Measurements from ENCODE around the gene DUSP8.

The DUSP8 gene

GRCh38 chr11:1532014-1532586 lies 40.0 kb downstream of the DUSP8 start:
- DNase-seq (ENCODE audit: low read depth): no peak

GRCh38 chr11:1531449-1532013 lies 40.5 kb downstream of the DUSP8 start:
- DNase-seq (ENCODE audit: low read depth): peak; percentile 12

GRCh38 chr11:1530686-1531448 lies 41.2 kb downstream of the DUSP8 start:
- DNase-seq (ENCODE audit: low read depth): no peak

- no peak for DNase-seq (ENCODE audit: low read depth)
These were observed 42.3 kb downstream of the DUSP8 start for GRCh38 chr11:1529774-1530173.

- no peak for DNase-seq (ENCODE audit: low read depth)
These were observed 42.8 kb downstream of the DUSP8 start for GRCh38 chr11:1529286-1529685.

GRCh38 chr11:1528710-1529109 lies 43.4 kb downstream of the DUSP8 start:
- DNase-seq (ENCODE audit: low read depth): no peak

- no peak for DNase-seq (ENCODE audit: low read depth)
These were observed 45.3 kb downstream of the DUSP8 start for GRCh38 chr11:1526785-1527184.

GRCh38 chr11:1523779-1524178 lies 48.3 kb downstream of the DUSP8 start:
- no peak for DNase-seq (ENCODE audit: low read depth)

- no peak for DNase-seq (ENCODE audit: low read depth)
These were observed 49.0 kb downstream of the DUSP8 start for GRCh38 chr11:1523077-1523476.

GRCh38 chr11:1522081-1522424 lies 50.0 kb downstream of the DUSP8 start:
- no peak for DNase-seq (ENCODE audit: low read depth)

GRCh38 chr11:1521382-1522080 lies 50.5 kb downstream of the DUSP8 start:
- no peak for DNase-seq (ENCODE audit: low read depth)

GRCh38 chr11:1520663-1521267 lies 51.3 kb downstream of the DUSP8 start:
- DNase-seq (ENCODE audit: low read depth): no peak

GRCh38 chr11:1520209-1520662 lies 51.8 kb downstream of the DUSP8 start:
- DNase-seq (ENCODE audit: low read depth): no peak

- no peak for DNase-seq (ENCODE audit: low read depth)
These were observed 52.8 kb downstream of the DUSP8 start for GRCh38 chr11:1519028-1520010.

GRCh38 chr11:1518301-1518700 lies 53.8 kb downstream of the DUSP8 start:
- DNase-seq (ENCODE audit: low read depth): no peak

GRCh38 chr11:1517117-1518005 lies 54.7 kb downstream of the DUSP8 start:
- DNase-seq (ENCODE audit: low read depth): no peak

GRCh38 chr11:1516273-1517067 lies 55.6 kb downstream of the DUSP8 start:
- peak; percentile 30 for DNase-seq (ENCODE audit: low read depth)

- peak; percentile 31 for DNase-seq (ENCODE audit: low read depth)
These were observed 56.7 kb downstream of the DUSP8 start for GRCh38 chr11:1515082-1516060.

Data from amniotic epithelial cell (primary cell).